SK-N-SH (cell line): ENCODE results near the gene PBRM1.

Experiments
- CHD2 ChIP-seq: fragments of 150-350 bp; IDR thresholded peaks from 2 replicates; pipeline ENCODE4 v1.6.1; 2018; ENCODE audit warnings: low read length; ENCODE audit not compliant: partially characterized antibody
- CTCF ChIP-seq: fragments of 200-600 bp; sonication (generic); IDR thresholded peaks from 2 replicates; pipeline ENCODE4 v1.6.1; 2017; ENCODE audit warnings: antibody characterized with exemption, mild to moderate bottlenecking, moderate library complexity
- EP300 ChIP-seq, 2 experiments: IDR thresholded peaks; 2 replicates each; pipeline versions ENCODE4 v1.4.0 to v1.6.1; 2012; ENCODE audit warnings: borderline replicate concordance in 1 of 2, low read depth in 1 of 2, low read length in 1 of 2
- GABPA ChIP-seq: IDR thresholded peaks from 2 replicates; pipeline ENCODE4 v1.4.0; 2012; ENCODE audit warnings: low read depth, mild to moderate bottlenecking
- IRF3 ChIP-seq: fragments of 150-350 bp; IDR thresholded peaks from 2 replicates; pipeline ENCODE4 v1.6.1; 2016; ENCODE audit warnings: mild to moderate bottlenecking, low read depth, low read length
- JUND ChIP-seq: IDR thresholded peaks from 2 replicates; pipeline ENCODE4 v1.4.0; 2012
- POLR2AphosphoS5 ChIP-seq: IDR thresholded peaks from 2 replicates; pipeline ENCODE4 v1.6.1; 2012; ENCODE audit warnings: low read depth, low read length
- RCOR1 ChIP-seq: fragments of 150-350 bp; IDR thresholded peaks from 2 replicates; pipeline ENCODE4 v1.6.1; 2017; ENCODE audit warnings: antibody characterized with exemption, low read length
- SIN3A ChIP-seq: IDR thresholded peaks from 2 replicates; pipeline ENCODE4 v1.6.1; 2012; ENCODE audit warnings: low read depth, mild to moderate bottlenecking, low read length, moderate library complexity, borderline replicate concordance

- TF ChIP-seq CTCF (no peak), EP300 (IDR thresholded peaks at IDR 0.05; ENCODE audit: borderline replicate concordance in 1 of 2, low read depth in 1 of 2, low read length in 1 of 2) (no peak), RCOR1 (no peak), JUND (no peak), CHD2 (no peak), SIN3A (no peak), IRF3 (no peak), GABPA (no peak), POLR2AphosphoS5 (no peak)
Observed at GRCh38 chr3:52546111-52546901, 139.4 kb downstream of the PBRM1 start.
